ENCODE data around the gene CACTIN.

- TF ChIP-seq, protein P1, sequence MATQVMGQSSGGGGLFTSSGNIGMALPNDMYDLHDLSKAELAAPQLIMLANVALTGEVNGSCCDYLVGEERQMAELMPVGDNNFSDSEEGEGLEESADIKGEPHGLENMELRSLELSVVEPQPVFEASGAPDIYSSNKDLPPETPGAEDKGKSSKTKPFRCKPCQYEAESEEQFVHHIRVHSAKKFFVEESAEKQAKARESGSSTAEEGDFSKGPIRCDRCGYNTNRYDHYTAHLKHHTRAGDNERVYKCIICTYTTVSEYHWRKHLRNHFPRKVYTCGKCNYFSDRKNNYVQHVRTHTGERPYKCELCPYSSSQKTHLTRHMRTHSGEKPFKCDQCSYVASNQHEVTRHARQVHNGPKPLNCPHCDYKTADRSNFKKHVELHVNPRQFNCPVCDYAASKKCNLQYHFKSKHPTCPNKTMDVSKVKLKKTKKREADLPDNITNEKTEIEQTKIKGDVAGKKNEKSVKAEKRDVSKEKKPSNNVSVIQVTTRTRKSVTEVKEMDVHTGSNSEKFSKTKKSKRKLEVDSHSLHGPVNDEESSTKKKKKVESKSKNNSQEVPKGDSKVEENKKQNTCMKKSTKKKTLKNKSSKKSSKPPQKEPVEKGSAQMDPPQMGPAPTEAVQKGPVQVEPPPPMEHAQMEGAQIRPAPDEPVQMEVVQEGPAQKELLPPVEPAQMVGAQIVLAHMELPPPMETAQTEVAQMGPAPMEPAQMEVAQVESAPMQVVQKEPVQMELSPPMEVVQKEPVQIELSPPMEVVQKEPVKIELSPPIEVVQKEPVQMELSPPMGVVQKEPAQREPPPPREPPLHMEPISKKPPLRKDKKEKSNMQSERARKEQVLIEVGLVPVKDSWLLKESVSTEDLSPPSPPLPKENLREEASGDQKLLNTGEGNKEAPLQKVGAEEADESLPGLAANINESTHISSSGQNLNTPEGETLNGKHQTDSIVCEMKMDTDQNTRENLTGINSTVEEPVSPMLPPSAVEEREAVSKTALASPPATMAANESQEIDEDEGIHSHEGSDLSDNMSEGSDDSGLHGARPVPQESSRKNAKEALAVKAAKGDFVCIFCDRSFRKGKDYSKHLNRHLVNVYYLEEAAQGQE (IDR thresholded peaks at IDR 0.05; ENCODE audit: insufficient read depth in 1 of 2, low read depth in 2 of 2, low read length in 2 of 2): no peak
- no peak for TF ChIP-seq POLR2AphosphoS5 (IDR thresholded peaks at IDR 0.05; ENCODE audit: low read depth, low read length)
- TF ChIP-seq TAF1 (IDR thresholded peaks at IDR 0.05; ENCODE audit: borderline replicate concordance, insufficient read depth, low read length): no peak
- TF ChIP-seq FOXP2 (optimal IDR thresholded peaks at IDR 0.05; ENCODE audit: borderline replicate concordance, extremely low read depth, extremely low read length, insufficient read depth): no peak
- no peak for TF ChIP-seq SIN3A (IDR thresholded peaks at IDR 0.05; ENCODE audit: borderline replicate concordance, insufficient read depth, low read length)
Measured at GRCh38 chr19:3593156-3593555, 33.4 kb downstream of the CACTIN start.
